GM19239 (cell line): Measurements from ENCODE around the gene AGBL4.
A peak's percentile ranks its signal among the peaks of the same experiment; 100 is the strongest.

Experiments
- DNase-seq: peaks from one replicate; pipeline ENCODE4 v3.0.0; 2011; ENCODE audit warnings: low spot score; ENCODE audit not compliant: insufficient read length
- FAIRE-seq: peaks from 2 replicates; lab custom pipeline; 2011; peaks lifted over from hg19 to GRCh38; lab: Jason Lieb, UNC

Gene AGBL4

GRCh38 chr1:48803474-48803873, 1220.3 kb downstream of the AGBL4 start:
- no peak for FAIRE-seq
- no peak for DNase-seq

- FAIRE-seq (peak; percentile 55), DNase-seq (no peak)
Observed at GRCh38 chr1:48794816-48795215, 1228.9 kb downstream of the AGBL4 start.

DNA sequence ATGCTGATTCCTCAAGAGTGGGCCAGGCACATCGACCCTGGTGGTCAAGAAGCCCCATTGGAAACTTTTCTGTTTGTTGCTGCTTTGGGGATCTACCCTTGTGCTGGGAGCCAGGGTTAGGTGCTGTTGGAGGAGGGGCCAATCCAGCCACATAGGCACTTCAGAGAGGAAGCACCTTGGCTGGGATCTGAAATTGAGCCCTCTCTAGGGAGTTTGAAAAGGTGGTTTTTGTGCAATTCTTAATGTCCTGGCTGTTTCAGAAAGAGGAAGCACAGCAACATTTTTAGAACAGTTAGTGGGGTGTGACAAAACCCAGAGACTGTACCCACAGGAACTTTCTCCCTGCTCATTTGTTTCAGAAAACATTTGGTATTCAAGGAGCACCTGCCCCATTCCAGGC, 1229.9 kb downstream of the AGBL4 start:
- no peak for DNase-seq
- peak; percentile 94 for FAIRE-seq

GRCh38 chr1:48792961-48793360, 1230.8 kb downstream of the AGBL4 start:
- FAIRE-seq = no peak
- no peak for DNase-seq

DNA sequence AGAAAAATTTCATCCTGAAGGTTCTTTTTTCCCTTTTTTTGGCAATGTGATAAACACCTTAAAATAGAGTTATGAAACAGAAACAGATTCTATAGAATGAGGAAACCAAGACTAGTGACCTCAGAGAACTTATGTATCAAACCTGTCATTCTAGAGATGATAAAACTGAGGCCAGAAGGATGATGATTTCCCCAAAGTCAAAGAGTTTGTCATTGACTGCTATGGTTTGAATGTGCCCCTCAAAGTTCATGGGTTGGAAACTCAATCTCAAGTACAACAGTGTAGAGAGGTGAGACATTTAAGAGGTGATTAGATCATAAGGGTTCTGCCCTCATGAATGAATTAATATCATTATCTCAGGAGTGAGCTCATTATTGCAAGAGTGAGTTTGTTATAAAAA, 1233.4 kb downstream of the AGBL4 start:
- DNase-seq (no peak), FAIRE-seq (no peak)

- FAIRE-seq (peak; percentile 94), DNase-seq (no peak)
Observed at GRCh38 chr1:48789903-48790302, 1233.9 kb downstream of the AGBL4 start.

DNA sequence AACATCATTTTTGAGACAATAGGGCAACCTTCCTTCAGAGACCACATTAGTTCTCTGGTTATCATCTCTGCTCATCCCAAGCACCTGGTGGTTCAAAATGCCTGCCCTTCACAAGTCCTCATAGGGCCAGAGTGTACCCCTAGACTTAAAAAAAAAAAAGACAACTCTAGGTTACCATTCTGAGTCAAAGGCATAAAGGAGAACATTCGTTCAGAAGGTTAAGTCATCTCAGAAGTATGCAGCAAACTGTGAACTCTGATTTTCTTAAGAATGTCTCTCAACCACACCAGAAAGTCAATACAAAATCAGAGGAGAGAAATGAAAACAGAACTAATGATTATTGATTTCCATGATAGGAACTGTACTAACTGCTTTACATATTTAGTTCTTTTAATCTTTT, 1237.9 kb downstream of the AGBL4 start:
- DNase-seq (no peak), FAIRE-seq (no peak)

GRCh38 chr1:48784301-48784700, 1239.5 kb downstream of the AGBL4 start:
- DNase-seq (no peak), FAIRE-seq (no peak)

GRCh38 chr1:48777219-48777895, 1246.4 kb downstream of the AGBL4 start:
- FAIRE-seq = no peak
- DNase-seq = no peak

DNA sequence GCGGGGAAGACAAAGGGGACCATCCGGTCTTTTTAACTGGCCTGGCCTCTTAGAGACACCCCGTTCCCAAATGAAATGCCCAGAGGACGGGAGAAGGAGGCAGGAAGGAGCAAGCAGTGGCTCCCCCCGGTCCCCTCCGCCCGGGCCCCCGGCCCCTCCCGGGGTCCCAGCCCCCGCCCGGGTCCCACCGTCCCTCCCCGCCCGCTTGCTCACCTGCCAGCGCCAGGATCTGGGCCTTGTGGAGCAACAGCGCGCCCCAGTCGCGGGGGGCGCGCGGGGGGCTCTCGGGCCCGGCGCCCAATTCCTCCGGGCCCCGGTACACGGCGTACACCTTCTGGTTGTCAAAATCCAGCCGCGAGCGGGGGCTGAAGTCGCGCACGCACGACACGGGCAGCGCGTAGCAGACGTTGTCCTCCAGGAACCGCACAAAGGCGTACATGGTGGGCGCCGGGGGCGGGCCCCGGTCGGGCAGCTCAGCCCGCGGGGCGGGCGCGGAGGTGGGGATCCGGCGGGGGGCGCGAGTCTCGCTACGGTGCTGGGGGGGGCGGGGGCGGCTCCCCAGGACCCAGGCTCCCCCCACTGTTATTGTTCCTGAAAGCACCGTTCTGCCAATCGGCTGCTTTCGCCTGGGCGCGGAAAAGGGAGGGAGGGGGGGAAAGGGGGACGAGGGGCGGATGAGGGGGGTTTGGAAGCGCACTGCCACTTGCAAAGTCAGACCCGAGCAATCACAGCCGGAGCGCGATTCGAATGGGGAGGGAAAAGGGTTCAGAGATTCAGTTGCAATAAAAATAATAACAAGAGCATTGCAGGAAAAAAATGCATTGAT, 1247.1 kb downstream of the AGBL4 start, which contains the start of gene BEND5:
TSS of gene BEND5 (minus strand) at position 499 of the 826 bp plus-strand sequence. CDS start at position 439, 60 bp downstream.
- DNase-seq (no peak), FAIRE-seq (no peak)

- DNase-seq = no peak
- FAIRE-seq = peak; percentile 31
Observed at GRCh38 chr1:48775831-48776392, 1247.8 kb downstream of the AGBL4 start.

GRCh38 chr1:48773133-48773532, 1250.6 kb downstream of the AGBL4 start:
- FAIRE-seq (peak; percentile 35), DNase-seq (no peak)

DNA sequence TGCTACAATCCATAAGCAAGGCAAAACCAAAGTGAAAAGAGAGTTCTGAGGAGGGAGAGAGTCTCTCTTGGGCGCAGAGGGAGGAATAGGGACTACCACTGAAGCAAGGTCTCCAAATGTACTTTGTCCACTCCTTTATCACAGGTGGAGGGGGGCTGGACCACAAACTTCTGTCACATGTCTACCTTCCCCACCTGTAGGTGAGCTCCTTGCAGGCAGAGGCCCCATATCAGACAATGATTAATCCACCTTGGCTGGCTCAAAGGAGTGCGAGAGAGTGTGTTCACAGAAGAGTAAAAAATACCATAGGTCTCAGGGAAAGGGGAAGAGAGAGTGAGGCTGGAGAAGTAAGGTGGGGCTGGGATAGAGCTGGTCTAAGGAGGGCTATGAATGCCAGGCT, 1251.5 kb downstream of the AGBL4 start:
- DNase-seq (no peak), FAIRE-seq (no peak)

- FAIRE-seq (no peak), DNase-seq (no peak)
Observed at GRCh38 chr1:48771561-48771960, 1252.2 kb downstream of the AGBL4 start.

DNA sequence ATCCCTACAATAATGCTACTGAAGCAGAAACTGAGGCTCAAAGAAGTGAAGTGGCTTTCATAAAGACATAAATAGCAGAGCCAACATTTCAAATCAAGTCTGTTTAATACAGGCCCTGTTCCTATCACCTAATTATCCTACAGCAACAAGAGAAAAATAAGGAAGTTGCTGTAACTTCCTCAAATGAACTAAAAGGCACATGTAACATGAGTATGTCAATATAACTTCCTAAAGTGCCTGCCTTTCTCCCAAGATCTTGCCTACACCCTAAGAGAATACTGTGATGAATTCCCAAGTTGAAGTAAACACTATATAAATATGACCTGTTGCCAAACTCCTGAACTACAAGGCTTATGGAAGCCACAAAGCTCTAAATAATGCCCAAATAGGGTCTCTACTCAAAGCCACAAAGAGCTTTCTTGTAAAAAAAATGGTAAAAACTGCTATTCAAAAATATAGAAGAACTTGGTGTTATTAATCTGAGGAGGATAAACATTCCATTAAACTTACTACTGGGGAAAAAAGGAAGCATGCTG, 1255.7 kb downstream of the AGBL4 start:
- FAIRE-seq = no peak

DNA sequence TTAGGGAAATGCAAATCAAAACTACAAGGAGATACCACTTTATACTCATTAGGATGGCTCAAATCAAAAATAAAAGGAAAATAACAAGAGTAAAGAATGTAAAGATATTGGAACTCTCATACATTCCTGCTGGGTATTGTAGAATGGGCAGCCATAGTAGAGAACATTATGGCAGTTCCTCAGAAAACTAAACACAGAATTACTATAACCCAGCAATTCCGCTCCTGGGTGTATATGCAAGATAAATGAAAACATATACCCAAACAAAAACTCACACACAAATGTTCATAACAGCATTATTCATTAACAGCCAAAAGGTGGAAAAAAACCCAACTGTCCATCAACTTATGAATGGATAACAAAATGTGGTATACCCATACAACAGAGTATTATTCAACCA, 1258.4 kb downstream of the AGBL4 start:
- no peak for DNase-seq
- FAIRE-seq = no peak

More for the DNA sequence above, 1255.7 kb downstream of the AGBL4 start:
- DNase-seq = no peak

DNA sequence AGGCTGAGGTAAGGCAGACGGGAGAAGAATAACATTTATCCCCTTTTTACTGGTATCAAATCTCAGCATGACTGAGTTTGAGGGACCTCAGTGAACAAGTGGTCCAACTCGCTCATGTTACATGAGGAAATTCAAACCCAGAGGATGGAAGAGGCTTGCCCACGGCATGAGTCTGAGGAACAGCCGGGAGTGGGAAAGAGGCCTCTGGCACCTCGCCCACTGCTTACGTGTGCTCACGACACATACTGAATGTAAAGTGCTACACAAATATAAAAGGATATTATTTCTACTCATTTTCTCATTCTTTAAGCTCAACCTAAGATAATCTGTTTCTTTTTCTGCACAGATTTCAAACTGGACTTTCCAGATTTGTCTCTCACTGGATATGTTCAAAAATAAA, 1261.8 kb downstream of the AGBL4 start:
- no peak for FAIRE-seq
- DNase-seq = no peak

DNA sequence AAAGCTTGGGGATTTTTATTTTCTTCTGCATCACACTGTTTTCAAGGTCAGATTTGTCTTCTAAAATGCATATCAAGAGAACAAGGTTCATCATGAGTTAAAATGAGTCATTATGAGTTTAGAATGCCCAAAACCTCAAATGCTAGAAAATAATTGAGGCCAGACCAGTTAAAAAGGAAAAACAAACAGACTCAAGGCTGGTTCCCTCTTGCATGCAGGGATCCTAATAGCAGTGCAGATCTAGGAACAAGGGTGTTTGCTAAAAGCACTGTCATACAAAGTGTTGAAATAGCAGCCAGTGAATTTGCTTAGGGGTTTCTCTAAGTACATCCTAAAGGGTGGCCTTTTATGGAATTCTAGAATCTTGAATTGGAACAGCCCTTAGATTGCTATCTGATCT, 1262.3 kb downstream of the AGBL4 start:
- DNase-seq = no peak
- FAIRE-seq = no peak

GRCh38 chr1:48760857-48761256, 1262.9 kb downstream of the AGBL4 start:
- DNase-seq (no peak), FAIRE-seq (no peak)

- no peak for DNase-seq
- FAIRE-seq = no peak
Observed at GRCh38 chr1:48758976-48759375, 1264.8 kb downstream of the AGBL4 start.

DNA sequence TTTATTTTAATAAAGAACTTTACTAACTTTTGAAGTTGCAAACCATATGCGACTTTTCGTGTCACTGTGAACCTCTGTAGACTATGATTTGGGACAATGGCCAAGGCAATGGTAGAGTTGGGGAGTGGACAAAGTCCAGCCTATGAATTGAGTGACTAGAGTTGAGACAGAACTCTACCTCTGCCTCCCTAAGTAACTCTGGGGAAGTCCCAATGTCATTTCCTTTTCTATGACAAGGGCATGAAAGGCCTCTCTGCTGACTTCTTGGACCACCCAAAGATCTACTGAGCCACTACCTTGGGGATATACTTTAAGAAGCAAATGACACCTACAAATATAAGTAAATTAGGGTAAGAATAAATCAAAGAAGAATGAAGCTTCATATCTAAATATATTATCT, 1266.4 kb downstream of the AGBL4 start:
- DNase-seq = no peak
- FAIRE-seq = no peak
